SW480 (cell line): ENCODE measurements around the gene UPB1.
A peak's percentile ranks its signal among the peaks of the same experiment; 100 is the strongest.
"Not testable (repeated sequence)": the region's sequence is repeated elsewhere in the genome, so short reads cannot be mapped to it uniquely, and the experiment has no call there.

Experiments
- DNase-seq: peaks from one replicate; pipeline ENCODE4 v3.0.0-alpha.2; 2016; ENCODE audit warnings: low spot score

The UPB1 gene

DNA sequence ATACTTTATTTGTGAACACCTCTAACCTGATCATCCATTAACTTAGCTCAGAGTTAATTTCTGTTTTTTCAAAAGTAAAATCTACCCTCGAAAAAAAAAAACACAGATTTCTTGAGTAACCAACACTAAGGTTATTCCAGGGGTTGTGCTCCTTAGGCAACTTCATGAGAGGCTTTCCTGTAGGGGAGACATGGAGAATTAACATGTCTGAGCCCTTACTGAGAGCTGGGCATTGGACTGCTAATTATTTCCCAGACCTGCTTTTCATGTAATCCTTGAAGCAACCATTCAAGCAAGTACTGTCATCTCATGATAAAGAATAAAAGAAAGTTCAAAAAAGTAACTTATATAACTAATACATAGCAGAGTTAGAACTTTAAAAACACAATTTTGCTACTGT is 13.5 kb upstream of the UPB1 start:
- DNase-seq = no peak

DNA sequence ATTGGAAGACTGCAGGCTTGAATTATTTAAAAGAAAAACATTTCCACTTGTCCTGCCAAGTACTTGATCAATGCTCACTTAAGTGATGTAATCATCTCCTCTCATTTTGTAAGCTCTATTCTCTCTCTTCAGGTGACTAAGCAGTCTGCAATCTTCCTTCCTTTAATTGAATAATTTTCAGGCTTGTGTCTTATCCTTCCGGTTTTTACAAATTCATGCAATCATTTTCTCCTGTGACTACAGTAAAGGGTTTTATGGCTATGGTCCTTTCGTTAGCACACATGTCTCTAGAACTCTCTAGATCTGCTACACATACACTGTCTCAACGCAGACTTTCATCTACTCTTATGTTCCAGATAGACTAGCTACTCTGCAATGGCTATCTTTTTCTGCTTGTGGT is 12.6 kb upstream of the UPB1 start:
- DNase-seq = peak; percentile 50

DNA sequence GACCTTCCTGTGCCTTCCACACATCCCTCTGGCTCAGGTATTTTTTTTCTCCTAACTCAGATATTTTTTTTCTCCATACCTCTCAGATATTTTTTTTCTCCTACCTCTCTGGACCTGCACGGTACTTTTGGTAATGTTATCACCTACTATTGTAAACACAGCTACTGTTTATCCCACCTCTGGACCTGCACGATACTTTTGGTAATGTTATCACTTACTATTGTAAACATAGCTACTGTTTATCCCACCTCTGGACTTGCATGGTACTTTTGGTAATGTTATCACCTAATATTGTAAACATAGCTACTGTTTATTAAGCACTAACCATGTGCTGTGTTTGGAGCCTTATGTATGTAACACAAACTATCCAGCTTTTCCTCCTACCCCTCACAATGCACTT is 12.1 kb upstream of the UPB1 start:
- DNase-seq = no peak

DNA sequence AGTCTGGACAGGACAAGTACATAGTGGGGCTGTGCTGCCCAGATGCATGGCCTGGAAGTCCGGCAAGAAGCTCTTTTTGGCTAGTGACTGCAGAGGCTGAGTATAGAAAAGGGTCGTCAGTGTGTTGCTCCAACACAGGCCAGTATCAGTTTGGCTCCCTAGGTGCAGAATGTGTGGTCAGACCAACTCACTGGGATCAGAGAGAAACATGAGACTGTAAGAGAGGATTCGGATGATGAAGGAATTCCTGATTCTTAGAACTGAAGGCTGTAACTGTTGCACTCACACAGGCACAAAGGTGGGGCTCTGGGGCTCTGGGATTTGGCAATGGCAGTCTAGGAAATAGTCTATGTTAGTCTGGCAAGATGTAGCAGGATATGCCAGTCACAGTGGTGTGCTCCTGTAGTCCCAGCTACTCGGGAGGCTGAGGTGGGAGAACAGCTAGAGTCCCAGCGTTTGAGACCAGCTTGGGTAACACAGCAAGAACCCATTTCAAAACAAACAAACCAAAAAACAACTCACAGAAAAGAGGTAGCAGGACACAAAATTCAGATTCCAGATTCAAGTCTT is 11.1 kb upstream of the UPB1 start:
- no peak for DNase-seq

DNA sequence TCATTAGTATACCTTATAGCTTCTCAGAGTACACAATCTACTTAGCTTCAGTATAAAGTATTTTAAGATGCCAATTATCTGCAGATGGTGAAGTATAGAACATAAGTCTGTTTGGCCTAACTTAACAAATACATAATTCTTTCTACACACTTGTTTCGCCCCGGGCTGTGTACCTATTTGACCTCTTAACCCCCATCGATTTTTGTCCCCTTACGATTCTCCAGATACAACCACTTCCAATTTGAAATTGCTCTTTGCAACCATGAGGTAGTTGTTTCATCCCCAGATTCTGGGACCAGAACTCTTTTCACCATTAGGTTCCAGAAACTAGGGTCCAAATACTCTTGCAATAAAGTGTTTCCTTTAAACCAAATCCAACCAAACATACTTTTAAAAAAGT is 10.0 kb upstream of the UPB1 start:
- no peak for DNase-seq

DNA sequence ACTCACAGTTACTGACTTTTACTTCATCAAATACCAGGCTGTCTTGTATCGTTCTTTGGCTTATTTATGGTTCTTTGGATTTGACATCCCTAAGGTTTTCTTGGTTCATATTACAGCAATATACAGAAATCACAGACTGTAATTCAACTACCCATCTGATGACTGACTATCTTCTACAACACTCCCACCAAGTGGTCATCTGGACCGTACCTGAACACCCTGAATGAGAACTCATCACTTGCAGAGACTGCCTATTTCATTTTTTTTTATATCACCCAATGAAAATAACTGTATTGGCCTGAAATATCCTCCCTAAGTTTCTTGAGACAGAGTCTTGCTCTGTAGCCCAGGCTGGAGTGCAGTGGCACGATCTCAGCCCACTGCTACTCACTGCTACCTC is 9.5 kb upstream of the UPB1 start:
- DNase-seq = no peak

DNA sequence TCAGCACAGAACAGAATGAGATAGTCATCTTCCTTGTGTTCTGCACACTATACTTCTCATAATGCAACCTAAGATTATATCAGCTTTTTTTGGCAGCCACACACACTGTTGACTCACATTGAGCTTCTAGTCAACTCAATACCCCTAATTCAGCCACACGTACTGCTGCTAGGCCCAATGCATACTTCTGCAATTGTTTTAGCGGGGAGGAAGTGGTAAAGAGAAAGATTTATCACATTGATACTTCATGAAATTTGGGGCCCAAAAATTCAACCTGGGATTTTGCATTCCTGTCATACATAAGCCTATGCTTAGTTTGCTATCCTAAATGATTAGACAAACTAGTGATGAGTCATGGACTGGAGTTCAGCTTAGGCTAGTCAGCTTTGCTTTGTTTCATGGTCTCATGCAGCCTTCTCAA is 8.6 kb upstream of the UPB1 start:
- DNase-seq = no peak

DNA sequence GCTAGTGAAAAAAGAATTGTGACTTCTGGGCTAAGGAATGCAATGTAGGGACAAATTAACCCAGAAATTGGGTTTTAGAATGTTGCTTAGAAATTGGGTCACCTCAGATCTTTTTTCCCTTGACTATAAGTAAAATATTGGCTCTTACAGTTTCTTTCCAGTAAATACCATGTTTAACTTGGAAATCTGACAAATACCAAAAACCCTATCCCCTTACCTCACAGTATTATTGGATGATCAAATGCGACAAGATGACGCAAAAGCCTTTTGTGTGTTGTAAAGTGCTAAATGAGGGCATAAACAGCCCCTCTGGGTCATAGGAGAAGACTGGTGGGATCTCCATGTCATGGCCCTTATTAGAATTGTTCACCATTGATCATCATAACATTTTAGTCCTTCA is 6.1 kb upstream of the UPB1 start:
- no peak for DNase-seq

DNA sequence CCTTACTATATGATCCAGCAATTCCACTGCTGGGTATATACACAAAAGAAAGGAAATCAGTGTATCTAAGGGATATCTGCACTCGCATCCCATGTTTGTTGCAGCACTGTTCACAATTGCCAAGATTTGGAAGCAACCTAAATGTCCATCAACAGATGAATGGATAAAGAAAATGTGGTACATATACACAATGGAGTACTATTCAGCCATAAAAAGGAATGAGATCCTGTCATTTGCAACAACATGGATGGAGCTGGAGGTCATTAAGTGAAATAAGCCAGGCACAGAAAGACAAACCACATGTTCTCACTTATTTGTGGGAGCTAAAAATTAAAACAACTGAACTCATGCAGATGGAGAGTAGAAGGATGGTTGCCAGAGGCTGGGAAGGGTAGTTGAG is 5.7 kb upstream of the UPB1 start:
- DNase-seq = not testable (repeated sequence)

DNA sequence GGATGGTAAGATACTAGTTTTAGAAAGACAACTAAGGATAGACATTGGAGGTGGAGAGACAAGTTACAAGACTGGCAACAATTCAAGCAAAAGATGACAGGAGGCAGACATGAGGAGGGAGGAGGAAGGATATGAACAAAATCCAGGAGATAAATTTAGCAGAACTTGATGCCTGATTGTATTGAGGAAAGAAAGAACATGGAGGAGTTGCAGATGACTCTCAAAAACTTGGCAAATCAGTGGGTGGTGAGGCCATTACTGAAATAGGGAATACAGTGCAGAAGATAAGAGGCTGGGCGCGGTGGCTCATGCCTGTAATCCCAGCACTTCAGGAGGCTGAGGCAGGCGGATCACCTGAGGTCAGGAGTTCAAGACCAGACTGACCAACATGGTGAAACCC is 2.7 kb upstream of the UPB1 start:
- no peak for DNase-seq

DNA sequence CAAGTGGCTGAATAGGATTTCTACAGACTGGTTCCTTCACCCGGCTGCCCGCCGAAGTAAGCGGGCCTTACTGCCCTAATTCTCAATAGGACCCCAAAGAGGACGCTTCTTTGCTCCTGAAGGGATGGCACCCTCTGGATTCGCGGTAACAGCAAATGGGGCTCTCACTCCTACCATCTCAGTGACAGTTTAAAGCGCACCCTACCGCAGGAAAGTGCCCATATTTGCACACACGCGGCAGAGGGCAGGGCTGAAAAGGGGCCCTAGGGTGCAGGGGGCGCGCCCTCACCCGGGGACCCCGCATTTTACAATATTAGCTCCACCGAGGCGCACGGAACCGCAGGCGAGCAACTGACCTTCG is 985 bp upstream of the UPB1 start:
- no peak for DNase-seq

DNA sequence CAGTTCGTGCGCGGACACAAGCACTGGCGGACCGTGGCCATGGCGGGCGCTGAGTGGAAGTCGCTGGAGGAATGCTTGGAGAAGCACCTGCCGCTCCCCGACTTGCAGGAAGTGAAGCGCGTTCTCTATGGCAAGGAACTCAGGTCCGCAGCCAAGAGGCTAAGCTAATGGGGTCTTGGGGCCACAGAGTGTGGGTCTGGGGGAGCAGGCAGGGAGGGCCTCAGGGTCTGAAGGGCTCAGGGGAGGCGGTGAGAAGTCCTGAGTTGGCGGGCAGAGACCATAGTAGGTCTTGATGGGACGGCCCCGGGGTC is 188 bp downstream of the UPB1 start:
- DNase-seq = no peak

DNA sequence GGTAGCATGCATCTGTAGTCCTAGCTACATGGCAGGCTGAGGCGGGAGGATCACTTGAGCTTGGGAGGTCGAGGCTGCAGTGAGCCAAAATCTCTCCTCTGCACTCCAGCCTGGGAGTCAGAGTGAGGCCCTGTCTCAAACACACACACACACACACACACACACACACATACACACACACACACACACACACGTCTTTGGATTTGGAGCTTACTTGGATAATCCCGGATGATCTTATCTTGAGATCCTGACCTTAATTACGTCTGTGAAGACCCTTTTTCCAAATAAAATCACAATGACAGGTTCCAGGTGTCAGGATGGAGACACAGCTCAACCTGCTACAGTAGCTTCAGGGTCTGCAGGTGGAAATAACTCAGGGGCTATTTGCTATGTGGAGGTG is 1.1 kb downstream of the UPB1 start:
- DNase-seq = no peak

DNA sequence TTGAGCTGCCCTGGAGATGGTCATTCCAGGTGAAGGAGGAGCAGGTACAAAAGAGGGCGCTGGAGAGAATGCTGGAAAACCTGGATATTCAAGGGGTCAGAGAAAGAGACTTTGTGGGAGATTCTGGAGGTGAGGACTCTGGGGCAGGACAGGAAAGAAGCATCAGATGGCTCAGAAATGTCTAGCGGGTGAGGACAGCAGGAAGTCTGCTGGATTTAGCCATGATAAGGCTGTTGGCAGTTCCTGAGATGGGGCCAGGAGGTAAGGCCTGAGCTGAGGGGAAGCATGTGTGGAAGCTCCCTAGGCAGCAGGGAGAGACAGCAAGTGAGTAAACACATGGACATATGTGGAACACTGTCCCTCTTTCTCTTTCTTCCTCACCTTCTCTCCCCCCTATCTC is 1.5 kb downstream of the UPB1 start:
- DNase-seq = no peak

DNA sequence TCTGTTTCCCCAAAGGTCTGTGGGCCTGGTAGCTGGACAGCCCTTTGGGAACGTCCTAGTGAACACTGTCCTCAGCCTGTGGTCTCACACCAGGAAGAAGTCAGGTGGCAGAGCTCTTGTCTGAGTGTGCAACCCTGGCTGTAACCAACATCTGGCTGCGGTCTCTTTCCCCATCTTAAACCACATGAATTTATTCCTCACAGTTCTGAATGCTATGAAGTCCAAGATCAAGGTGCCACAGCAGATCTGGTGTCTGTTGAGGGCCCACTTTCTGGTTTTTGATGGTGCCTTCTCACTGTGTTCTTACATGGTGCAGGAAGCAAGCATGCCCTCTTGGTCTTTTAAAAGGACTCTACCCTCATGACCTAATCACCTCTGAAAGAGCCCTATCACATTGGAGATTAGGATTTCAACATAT is 2.7 kb downstream of the UPB1 start:
- no peak for DNase-seq

DNA sequence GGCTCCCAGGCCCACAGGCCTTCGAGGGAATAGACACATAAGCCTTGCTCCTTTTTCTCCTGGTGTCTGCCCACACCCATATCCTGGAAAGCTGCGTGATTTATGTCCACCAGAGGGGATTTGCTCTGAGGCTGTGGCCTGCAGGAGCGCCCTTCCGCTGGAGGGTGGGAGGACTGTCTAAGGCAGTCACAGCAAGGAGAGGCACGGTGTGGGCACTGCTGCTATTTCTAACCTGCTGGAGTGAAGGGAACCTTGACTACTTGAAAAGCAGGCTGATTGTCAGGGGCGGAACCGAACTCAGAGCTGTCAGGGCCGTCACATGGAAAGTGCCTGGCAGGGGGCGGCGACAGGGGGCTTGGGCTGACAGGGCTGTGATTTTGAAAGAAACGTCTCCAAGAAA is 3.7 kb downstream of the UPB1 start:
- no peak for DNase-seq

DNA sequence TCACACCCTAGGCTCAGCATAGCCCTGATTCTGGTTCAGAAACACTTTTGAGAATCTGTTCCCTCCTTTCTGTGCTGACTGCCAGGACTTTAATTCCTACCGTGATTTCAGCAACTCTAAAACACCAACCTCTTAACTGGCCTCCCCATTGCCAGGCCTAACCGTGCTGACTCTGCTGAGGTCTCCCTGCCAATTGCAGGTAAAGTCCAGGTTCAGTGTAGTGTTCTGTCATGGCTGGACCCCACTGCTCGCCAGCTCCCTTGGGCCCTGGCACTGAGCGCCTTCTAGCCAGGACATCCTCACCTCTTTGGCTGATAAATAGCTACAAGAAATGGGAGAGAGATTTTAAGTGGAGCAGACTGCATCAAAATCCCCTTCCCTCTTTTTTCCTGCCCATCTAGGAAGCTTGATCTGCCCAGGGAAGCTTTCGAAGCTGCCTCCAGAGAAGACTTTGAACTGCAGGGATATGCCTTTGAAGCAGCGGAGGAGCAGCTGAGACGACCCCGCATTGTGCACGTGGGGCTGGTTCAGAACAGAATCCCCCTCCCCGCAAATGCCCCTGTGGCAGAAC is 4.7 kb downstream of the UPB1 start:
- DNase-seq = no peak

DNA sequence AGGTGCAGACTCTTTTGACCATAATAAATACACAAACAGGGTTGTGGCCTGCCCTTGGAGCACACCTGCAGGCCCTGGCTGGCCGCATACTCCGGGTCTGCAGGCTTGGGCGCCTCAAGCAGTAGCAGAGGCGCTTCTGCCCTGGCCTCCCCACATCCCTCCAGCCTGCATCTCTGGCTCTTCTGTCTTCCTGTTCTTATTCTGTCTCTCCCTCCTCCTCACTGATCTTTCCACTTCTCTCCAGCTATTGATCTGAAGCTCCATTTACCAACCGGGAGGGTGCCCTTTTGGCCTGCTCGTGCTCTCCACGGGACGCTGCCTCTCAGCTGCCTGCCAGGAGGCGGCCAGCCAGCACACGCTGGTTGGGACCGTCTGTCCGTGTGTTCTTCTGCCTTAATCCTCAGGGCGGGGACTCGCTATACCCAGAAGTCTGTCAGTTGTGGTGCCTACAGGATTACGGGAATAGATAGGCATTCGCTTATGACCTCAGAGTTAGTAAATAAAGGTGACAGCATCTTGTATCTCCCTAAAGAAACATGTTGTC is 5.2 kb downstream of the UPB1 start:
- no peak for DNase-seq

DNA sequence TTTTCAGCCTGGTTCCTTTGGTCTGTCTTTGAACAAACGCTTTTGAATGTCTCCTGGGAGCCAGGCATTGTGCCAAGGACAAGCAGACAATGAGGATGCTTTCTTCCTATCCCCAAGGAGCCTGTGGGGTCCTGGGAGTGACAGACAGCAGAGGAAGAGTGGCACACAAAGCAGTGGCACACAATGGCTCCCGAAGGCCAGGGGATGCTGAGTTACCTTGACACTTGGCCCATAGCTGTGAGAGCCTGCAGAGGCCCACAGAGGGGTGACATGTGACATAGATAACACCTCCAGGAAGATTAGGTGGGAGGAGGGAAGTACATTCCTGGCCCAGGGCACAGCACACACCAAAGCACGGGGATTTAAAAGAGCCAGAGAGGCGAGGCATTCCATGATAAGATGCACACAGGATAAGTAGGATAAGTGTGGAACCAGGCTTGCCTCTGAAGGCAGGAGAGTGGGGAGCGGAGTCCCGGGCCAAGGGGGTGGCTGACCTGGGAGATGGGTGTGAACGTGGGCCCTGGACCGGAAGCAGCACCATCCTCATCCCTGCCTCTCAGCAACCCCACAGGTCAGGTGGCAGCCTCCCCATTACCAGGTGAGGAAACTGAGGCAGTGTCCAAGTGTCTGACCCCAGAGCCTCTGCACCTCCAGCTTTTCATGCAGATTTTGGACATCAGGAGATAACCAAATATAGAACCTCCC is 6.3 kb downstream of the UPB1 start:
- DNase-seq = no peak

DNA sequence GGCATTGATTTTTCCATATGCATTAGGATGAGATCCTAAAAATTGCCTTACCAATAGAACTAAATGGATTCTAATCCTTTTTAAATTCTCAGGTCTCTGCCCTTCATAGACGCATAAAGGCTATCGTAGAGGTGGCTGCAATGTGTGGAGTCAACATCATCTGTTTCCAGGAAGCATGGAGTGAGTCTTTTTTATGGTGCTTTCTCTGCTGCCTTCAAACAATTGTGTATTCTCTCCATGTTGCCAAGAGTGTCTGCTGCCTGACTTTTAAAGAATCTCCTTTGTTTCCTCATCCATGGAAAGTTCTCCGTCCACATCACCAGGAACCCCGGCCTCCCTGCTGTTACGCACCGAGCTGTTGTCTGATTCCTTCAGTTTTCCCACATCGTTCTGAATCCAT is 6.9 kb downstream of the UPB1 start:
- DNase-seq = no peak

DNA sequence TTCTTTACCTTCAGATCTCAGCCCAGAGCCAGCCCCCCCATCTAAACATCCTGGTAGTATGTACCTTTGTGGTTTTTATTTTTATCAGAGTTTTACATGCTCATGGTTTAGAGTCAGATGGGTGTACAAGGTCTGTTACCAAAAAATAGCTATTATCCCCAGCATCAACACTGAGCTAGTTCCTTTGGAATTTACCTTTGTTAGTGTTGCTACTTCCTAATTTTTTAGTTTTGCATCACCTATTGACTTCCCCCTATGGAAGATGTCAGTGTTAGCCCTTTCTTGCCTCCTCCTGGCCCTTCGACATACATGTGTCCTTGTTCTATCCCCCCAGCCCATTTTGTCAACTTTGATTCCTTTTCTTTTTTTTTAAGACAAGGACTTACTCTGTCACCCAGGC is 7.4 kb downstream of the UPB1 start:
- no peak for DNase-seq

DNA sequence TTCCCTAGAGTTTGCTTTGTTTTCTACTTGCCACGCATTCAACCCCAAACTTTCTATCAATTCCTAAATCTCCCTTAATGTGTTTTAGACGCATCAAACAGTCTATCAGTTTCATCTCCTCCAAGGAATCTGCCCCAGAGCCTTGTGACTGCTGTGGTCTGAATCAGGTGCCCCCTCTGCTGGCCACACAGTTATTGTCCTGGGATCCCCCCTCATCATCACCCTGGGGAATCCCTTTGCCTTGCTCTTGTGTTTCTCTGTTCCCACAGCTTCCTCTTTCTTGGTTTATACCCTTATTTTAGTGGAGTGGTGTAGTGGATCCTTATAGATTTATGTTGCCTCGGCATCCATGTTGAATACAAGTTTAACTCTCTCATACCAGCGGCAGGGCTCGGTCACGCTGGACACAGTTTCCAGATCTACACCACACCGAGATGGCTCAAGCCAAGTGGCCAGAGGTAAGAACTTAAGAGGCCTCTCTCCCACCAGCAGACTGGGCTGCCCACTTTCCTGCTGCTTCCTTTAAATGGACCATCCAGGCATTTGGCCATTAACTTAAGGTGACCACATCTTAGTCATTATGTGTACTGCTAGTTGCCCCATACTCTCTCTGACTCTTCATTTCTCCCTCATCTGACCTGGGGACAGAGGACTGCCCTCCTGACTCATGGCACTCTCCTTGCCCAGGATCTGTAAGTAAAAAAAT is 8.2 kb downstream of the UPB1 start:
- peak; percentile 26 for DNase-seq

DNA sequence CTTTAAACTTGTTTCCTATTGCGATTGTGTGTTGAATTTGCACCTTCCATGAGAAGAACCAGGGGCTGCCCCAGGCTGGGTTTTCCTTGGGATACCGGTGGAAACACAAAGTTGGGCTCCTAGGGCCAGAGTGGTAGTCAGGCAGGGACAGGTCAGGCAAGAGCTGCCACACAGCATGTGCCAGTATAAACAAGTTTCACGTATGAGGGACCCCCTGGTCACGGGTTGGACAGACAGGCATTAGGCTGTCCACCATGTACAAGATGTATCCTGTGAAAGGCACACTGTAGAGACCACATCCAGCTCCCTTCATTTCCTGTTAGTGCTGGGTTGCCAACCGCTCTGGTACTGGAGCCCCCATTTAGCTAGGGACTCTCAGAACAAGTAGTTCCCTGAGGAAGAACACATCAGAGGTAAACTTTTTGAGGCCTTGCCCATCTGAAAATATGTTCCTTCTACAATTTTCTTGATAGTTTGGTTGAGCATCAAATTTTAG is 8.8 kb downstream of the UPB1 start:
- DNase-seq = no peak
